HFF-Myc (cell line): Measurements from ENCODE around the gene CYB5A.
"Not testable (repeated sequence)": the region's sequence is repeated elsewhere in the genome, so short reads cannot be mapped to it uniquely, and the experiment has no call there.

ENCODE experiments used
- DNase-seq: peaks from one replicate; pipeline ENCODE4 v3.0.0-alpha.2; 2011; ENCODE audit warnings: low read depth; ENCODE audit errors: extremely low read depth
- H3K4me3 ChIP-seq: replicated peaks from 2 replicates; pipeline ENCODE4 v1.5.1; 2011; ENCODE audit warnings: low read depth, mild to moderate bottlenecking, control low read depth, low read length
- TF ChIP-seq, protein P1 (sequence below): IDR thresholded peaks from 2 replicates; pipeline ENCODE4 v1.5.1; 2012; ENCODE audit warnings: mild to moderate bottlenecking, low read depth, low read length, control low read depth; ENCODE audit errors: missing control alignments

CYB5A gene

DNA sequence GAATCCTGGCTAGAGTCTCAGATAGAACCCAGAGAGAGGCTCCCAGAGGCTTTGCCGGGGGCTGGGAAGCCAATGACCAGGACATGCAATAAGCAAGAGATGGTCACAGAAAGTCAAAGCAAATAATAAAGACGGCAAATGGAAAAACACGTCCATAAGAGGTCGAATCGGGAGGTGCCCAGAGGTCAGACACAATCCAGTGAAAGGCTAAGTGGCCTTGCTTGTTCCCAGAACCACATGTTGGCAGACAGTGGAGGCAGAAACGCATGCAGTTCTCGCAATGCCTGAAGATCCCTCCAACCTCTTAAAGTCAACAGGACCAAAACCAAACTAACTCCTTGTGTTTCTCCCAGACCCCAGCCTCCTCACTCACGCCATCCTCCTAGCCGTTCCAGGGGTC lies 3.0 kb downstream of the CYB5A start:
- TF ChIP-seq, protein P1, sequence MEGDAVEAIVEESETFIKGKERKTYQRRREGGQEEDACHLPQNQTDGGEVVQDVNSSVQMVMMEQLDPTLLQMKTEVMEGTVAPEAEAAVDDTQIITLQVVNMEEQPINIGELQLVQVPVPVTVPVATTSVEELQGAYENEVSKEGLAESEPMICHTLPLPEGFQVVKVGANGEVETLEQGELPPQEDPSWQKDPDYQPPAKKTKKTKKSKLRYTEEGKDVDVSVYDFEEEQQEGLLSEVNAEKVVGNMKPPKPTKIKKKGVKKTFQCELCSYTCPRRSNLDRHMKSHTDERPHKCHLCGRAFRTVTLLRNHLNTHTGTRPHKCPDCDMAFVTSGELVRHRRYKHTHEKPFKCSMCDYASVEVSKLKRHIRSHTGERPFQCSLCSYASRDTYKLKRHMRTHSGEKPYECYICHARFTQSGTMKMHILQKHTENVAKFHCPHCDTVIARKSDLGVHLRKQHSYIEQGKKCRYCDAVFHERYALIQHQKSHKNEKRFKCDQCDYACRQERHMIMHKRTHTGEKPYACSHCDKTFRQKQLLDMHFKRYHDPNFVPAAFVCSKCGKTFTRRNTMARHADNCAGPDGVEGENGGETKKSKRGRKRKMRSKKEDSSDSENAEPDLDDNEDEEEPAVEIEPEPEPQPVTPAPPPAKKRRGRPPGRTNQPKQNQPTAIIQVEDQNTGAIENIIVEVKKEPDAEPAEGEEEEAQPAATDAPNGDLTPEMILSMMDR: no peak
- no peak overlapping the region for H3K4me3 ChIP-seq
- DNase-seq: no peak

DNA sequence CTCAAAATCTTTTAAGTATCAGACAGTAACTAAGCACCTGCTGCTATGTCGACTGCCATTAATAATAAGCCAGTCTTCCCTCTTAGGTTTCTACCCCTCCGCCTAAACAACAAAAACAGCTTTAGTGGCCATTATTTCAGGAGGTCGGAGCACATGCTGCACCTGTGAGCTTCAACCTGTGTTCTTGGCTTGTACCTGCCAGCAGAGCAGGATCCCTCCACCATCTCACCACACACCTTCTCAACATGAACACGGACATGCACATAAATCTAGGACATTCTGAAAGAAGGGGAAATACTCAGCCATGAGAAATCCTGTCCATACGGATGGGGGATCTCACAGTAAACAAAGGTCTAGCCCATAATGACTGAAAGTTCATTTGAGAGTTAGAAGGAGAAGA lies 3.7 kb downstream of the CYB5A start:
- H3K4me3 ChIP-seq: no peak overlapping the region
- DNase-seq: no peak
- TF ChIP-seq, protein P1: no peak

DNA sequence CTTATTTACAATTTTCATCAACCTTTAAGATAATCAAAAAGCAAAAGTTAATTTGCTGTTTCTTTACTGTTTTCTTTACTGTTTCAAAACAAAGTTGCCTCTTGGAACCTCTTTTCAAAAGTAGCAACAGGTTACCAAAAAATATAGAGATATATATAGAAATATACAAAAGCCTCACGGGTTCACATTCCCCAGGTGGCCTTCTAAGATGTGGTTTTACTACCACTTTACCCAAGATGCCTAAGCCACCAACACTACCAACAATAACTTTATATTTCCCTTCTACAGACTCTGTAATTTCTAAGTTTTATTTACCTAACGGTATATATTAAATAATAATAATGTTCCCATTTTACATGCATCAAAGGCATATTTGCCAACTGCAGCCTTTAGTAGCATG lies 4.9 kb downstream of the CYB5A start:
- H3K4me3 ChIP-seq: no peak overlapping the region
- TF ChIP-seq, protein P1: no peak
- DNase-seq: no peak

DNA sequence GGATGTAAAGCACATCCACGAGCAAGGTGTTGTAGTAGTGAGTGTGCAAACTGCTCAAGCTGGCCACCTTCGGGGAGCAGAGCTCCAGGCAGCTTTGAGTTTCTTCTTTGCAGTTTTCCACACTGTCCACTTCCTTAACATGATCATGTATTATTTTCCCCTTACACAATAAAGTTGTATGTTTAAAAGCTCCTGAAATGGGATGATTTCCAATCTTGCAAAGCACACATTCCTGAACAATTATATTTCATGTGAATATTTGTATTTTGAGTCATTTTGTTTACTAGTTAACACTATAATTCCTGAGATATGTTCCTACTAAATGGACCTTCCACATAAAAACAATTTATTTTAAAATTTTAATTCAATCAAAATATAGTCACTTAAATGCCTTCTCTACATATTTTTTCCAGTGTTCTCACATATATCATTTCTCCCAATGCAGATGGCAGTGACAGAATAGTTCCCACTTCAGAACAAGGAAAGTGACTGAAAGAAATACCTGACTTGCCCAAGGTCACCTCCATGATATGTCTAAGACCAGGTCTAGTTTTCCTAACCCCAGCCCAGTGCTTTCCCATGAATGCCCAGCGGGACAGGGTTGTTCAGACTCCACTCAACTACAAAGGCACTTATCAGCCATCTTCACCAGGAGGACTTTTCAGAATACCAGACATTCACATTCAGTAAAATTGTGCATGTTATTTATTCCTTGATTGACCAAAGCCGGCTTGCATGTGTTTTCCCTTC lies 5.5 kb downstream of the CYB5A start:
- DNase-seq: no peak
- H3K4me3 ChIP-seq: no peak overlapping the region
- TF ChIP-seq, protein P1: no peak

DNA sequence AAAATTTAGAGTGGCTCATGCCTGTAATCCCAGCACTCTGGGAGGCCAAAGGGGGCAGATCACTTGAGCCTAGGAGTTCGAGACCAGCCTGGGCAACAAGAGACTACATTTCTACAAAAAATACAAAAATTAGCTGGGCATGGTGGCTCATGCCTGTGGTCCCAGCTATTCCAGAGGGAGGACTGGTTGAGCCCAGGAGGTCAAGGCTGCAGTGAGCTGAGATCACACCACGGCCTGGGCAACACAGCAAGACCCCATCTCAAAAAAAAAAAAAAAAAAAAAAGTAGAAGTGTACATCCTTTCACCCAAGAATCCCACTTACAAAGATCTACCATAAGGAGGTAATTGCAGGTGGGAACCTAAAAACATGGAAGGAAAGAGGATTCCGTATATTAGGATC lies 6.2 kb downstream of the CYB5A start:
- not testable (repeated sequence) for DNase-seq, H3K4me3 ChIP-seq

DNA sequence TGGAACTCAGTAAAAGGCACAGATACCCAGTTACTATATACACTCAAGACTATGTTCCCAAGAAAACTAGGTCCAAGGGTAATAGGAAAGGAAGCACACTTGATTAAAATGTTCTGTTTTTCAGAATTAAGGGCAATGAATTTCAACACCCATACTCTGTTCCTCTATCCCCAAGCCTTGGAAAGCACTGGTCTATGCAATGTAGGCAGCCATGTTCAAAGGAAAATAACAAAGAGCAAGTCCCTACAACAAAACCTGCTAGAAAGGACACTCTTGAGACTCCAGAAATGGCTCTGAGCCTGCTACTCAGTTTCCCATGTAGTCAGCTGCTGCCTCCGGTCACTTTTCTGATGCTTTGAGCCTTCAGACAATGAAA lies 6.8 kb downstream of the CYB5A start:
- TF ChIP-seq, protein P1: no peak
- no peak overlapping the region for H3K4me3 ChIP-seq
- DNase-seq: no peak

DNA sequence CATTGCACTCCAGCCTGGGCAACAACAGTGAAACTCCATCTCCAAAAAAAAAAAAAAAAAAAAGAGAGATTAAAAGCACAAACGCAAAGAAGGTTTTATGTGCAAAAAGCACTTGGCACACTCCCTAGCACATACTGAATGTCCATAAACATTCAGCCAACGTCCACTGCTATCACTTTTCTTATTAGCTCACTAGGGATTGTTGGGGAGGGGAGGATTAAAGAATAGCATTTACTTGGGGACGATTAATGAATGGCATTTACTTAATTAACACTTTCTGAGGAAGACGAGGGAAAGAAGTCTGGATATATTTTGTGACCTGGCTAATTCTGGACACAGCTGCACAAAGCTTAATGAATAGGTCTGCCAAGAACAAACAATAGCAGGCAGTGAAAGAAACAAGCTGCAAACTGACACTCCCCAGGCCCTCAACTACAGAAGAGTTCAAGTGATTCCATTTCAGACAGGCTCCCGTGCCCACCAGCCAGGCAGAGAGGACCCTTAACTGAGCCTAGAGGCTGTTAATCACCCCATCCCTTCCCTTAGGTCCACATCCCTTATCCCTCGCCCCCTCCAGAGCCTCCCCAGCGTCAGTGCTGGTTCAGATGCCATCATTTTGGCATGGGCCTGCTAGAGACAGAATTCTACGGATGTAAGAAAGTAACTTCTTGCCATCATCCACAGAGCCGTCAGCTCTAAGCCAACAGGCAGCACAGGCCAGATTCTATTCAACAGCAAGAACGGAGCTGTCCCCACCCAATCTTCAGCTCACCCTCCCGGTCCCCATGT lies 7.4 kb downstream of the CYB5A start:
- TF ChIP-seq, protein P1: no peak
- DNase-seq: no peak
- no peak overlapping the region for H3K4me3 ChIP-seq
